ENCODE results near the gene OR13A1.

The OR13A1 gene

DNA sequence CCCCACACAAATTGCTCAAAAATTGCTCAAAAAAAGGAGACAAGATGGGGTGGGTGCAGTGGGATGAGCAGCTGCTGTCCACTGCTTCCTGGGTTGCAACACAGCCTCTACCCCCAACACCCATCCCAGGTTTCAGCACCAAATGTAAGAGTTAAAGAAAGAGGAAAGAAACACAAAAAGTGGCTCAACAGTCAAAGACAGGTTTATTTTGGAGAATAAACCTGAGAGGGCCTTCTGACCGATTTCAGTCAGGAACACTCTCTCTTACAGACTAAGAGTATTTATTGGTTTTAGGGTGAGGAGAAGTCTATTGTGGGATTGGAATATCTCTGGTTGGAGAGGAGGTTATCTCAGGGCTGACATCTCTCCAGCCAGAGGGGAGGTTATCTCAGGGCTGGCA lies 28.4 kb downstream of the OR13A1 start:
- Histone ChIP-seq H3K4ac (ENCODE audit: low read length) (no peak overlapping the region), H3K4me1 (ENCODE audit: control insufficient read depth in 2 of 2, insufficient read depth in 1 of 2, low read depth in 1 of 2, low read length in 2 of 2) (no peaks in the 10 kb centered on the region), H4K8ac (ENCODE audit: low read depth, low read length) (no peak overlapping the region), H3K23ac (ENCODE audit: low read depth, low read length, poor library complexity) (no peak overlapping the region), H3K36me3 (replicated peaks in 1 of 2; ENCODE audit: control insufficient read depth in 2 of 2, insufficient read depth in 2 of 2, low read length in 2 of 2) (no peaks in the 10 kb centered on the region), H3K18ac (ENCODE audit: low read length) (no peak overlapping the region), H3K9ac (ENCODE audit: low read depth, low read length, poor library complexity) (no peak overlapping the region), H4K91ac (ENCODE audit: low read depth, low read length, poor library complexity) (no peak overlapping the region), H2BK120ac (ENCODE audit: low read depth, low read length) (no peak overlapping the region), H2AK5ac (ENCODE audit: low read depth, low read length) (no peak overlapping the region), H3K27ac (replicated peaks; ENCODE audit: low read length) (no peak overlapping the region), H3K27me3 (ENCODE audit: control insufficient read depth in 3 of 3, insufficient read depth in 3 of 3, low read depth in 1 of 3, low read length in 3 of 3) (no peaks in the 10 kb centered on the region), H2BK15ac (ENCODE audit: low read length) (no peak overlapping the region), H2BK5ac (ENCODE audit: low read length) (no peak overlapping the region), H3K14ac (ENCODE audit: low read length) (no peak overlapping the region), H2BK12ac (ENCODE audit: low read length) (no peak overlapping the region), H3K4me2 (ENCODE audit: insufficient read depth, low read length, poor library complexity, severe bottlenecking) (no peak overlapping the region), H2AFZ (ENCODE audit: low read length) (no peak overlapping the region), H3K79me1 (ENCODE audit: low read depth, low read length) (no peaks in the 10 kb centered on the region), H3K4me3 (ENCODE audit: low read length in 2 of 2) (no peak overlapping the region), H3K9me3 (replicated peaks in 1 of 2; ENCODE audit: control insufficient read depth in 2 of 2, insufficient read depth in 1 of 2, low read depth in 1 of 2, low read length in 2 of 2) (no peaks in the 10 kb centered on the region)
- no CpG with 5 or more reads among the region's 1 CpG for WGBS, 2 donors (ENCODE audit: extremely low coverage in 2 of 2, insufficient read length in 2 of 2, insufficient replicate concordance in 1 of 2)
- DNase-seq (ENCODE audit: low spot score): no peak

DNA sequence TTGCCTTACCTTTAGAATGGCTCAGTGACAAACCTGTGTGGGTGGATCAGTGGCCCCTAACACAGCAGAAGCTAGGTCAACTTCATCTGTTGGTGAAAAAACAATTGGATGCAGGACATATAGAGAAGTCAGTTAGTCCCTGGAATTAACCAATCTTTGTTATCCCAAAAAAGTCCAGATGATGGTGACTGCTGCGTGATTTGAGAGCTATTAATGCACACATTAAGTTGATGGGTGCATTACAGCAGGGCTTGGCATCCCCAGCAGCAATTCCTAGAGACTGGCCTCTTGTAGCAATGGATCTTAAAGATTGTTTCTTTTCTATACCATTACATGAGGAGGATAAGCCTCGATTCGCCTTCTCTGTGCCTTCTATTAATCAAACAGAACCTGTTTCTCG lies 33.3 kb downstream of the OR13A1 start:
- Histone ChIP-seq H2BK12ac (ENCODE audit: low read length) (no peak overlapping the region), H4K8ac (ENCODE audit: low read depth, low read length) (no peak overlapping the region), H3K79me1 (ENCODE audit: low read depth, low read length) (no peaks in the 10 kb centered on the region), H2AFZ (ENCODE audit: low read length) (no peak overlapping the region), H2BK120ac (ENCODE audit: low read depth, low read length) (no peak overlapping the region), H2BK15ac (ENCODE audit: low read length) (no peak overlapping the region), H3K27ac (replicated peaks; ENCODE audit: low read length) (no peak overlapping the region), H3K4me3 (ENCODE audit: low read length in 2 of 2) (no peak overlapping the region), H3K27me3 (ENCODE audit: control insufficient read depth in 3 of 3, insufficient read depth in 3 of 3, low read depth in 1 of 3, low read length in 3 of 3) (no peaks in the 10 kb centered on the region), H3K18ac (ENCODE audit: low read length) (no peak overlapping the region), H3K9ac (ENCODE audit: low read depth, low read length, poor library complexity) (no peak overlapping the region), H3K9me3 (replicated peaks in 1 of 2; ENCODE audit: control insufficient read depth in 2 of 2, insufficient read depth in 1 of 2, low read depth in 1 of 2, low read length in 2 of 2) (no peaks in the 10 kb centered on the region), H3K14ac (ENCODE audit: low read length) (no peak overlapping the region), H3K4me2 (ENCODE audit: insufficient read depth, low read length, poor library complexity, severe bottlenecking) (no peak overlapping the region), H3K4me1 (ENCODE audit: control insufficient read depth in 2 of 2, insufficient read depth in 1 of 2, low read depth in 1 of 2, low read length in 2 of 2) (peaks cover 10 to 17% of the 10 kb centered on the region in 2 donors), H3K4ac (ENCODE audit: low read length) (no peak overlapping the region), H2BK5ac (ENCODE audit: low read length) (no peak overlapping the region), H3K23ac (ENCODE audit: low read depth, low read length, poor library complexity) (no peak overlapping the region), H3K36me3 (replicated peaks in 1 of 2; ENCODE audit: control insufficient read depth in 2 of 2, insufficient read depth in 2 of 2, low read length in 2 of 2) (no peaks in the 10 kb centered on the region), H4K91ac (ENCODE audit: low read depth, low read length, poor library complexity) (no peak overlapping the region), H2AK5ac (ENCODE audit: low read depth, low read length) (no peak overlapping the region)
- DNase-seq (ENCODE audit: low spot score): no peak
- no CpG with 5 or more reads among the region's 4 CpGs for WGBS, 2 donors (ENCODE audit: extremely low coverage in 2 of 2, insufficient read length in 2 of 2, insufficient replicate concordance in 1 of 2)

DNA sequence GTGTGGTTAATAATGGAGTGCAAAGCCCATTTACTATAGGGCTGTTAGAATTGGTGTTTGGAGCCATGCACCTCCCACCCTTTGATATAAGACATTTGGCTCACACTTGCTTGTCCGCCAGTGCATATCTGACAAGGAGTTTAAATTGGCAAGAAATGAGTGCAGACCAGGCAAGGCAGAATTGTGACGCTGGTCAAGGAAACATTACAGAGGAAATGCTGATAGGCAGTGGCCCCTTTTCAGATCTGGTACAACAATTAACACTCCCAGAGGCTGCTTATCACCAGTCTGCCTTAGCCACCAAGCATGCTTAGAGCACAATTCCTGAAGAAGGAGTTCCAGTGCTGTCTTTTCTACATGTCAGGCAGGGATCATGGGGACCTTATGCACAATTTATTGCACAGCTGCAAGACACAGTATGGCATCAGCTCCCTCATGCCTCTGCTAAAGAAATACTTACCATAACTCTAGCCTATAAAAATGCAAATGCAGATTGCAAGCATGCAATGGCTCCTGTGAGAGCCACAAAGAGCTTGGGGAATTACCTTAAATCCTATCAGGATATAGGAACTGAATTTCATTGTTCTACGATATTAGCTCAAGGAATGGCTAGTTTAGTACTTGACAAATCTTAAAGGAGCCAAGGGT lies 35.2 kb downstream of the OR13A1 start:
- Histone ChIP-seq H3K4me1 (ENCODE audit: control insufficient read depth in 2 of 2, insufficient read depth in 1 of 2, low read depth in 1 of 2, low read length in 2 of 2) (peaks cover 10 to 17% of the 10 kb centered on the region in 2 donors), H2BK15ac (ENCODE audit: low read length) (no peak overlapping the region), H3K4me2 (ENCODE audit: insufficient read depth, low read length, poor library complexity, severe bottlenecking) (no peak overlapping the region), H2AK5ac (ENCODE audit: low read depth, low read length) (no peak overlapping the region), H3K23ac (ENCODE audit: low read depth, low read length, poor library complexity) (no peak overlapping the region), H3K4ac (ENCODE audit: low read length) (no peak overlapping the region), H4K8ac (ENCODE audit: low read depth, low read length) (no peak overlapping the region), H3K27me3 (ENCODE audit: control insufficient read depth in 3 of 3, insufficient read depth in 3 of 3, low read depth in 1 of 3, low read length in 3 of 3) (no peaks in the 10 kb centered on the region), H2BK12ac (ENCODE audit: low read length) (no peak overlapping the region), H3K18ac (ENCODE audit: low read length) (peak overlapping the region; percentile 3), H2AFZ (ENCODE audit: low read length) (peak overlapping the region; percentile 36), H3K79me1 (ENCODE audit: low read depth, low read length) (no peaks in the 10 kb centered on the region), H3K9ac (ENCODE audit: low read depth, low read length, poor library complexity) (no peak overlapping the region), H2BK120ac (ENCODE audit: low read depth, low read length) (no peak overlapping the region), H3K14ac (ENCODE audit: low read length) (no peak overlapping the region), H3K9me3 (replicated peaks in 1 of 2; ENCODE audit: control insufficient read depth in 2 of 2, insufficient read depth in 1 of 2, low read depth in 1 of 2, low read length in 2 of 2) (no peaks in the 10 kb centered on the region), H3K27ac (replicated peaks; ENCODE audit: low read length) (no peak overlapping the region), H3K4me3 (ENCODE audit: low read length in 2 of 2) (no peak overlapping the region), H4K91ac (ENCODE audit: low read depth, low read length, poor library complexity) (no peak overlapping the region), H3K36me3 (replicated peaks in 1 of 2; ENCODE audit: control insufficient read depth in 2 of 2, insufficient read depth in 2 of 2, low read length in 2 of 2) (no peaks in the 10 kb centered on the region), H2BK5ac (ENCODE audit: low read length) (no peak overlapping the region)
- no CpG with 5 or more reads among the region's 3 CpGs for WGBS, 2 donors (ENCODE audit: extremely low coverage in 2 of 2, insufficient read length in 2 of 2, insufficient replicate concordance in 1 of 2)
- DNase-seq (ENCODE audit: low spot score): no peak

DNA sequence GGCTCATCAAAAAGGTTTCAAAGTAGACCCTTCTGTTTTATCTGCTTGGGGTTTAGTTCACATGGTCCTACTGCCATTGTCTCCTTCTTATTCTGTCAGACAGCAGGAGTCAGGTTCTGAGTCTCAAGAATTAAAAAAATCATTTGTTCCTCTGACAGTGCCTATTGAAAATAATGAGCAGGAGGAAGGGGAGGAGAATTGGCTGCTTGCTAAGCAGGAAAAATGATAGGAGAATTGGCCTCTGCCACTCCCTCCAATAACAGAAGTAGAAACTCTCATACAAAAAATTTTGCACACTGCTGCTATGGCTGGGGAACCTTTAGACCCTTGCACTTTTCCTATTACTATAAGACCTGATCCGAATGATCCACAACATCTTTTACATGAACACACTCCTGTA lies 35.7 kb downstream of the OR13A1 start:
- DNase-seq (ENCODE audit: low spot score): no peak
- H3K18ac ChIP-seq (ENCODE audit: low read length): no peak overlapping the region
- WGBS, 2 donors (ENCODE audit: extremely low coverage in 2 of 2, insufficient read length in 2 of 2, insufficient replicate concordance in 1 of 2): no CpG with 5 or more reads among the region's 1 CpG

More for the DNA sequence above, 35.7 kb downstream of the OR13A1 start:
- no peak overlapping the region for H3K4me3 ChIP-seq (ENCODE audit: low read length in 2 of 2)
- H2BK5ac ChIP-seq (ENCODE audit: low read length): no peak overlapping the region
- no peaks in the 10 kb centered on the region for H3K27me3 ChIP-seq (ENCODE audit: control insufficient read depth in 3 of 3, insufficient read depth in 3 of 3, low read depth in 1 of 3, low read length in 3 of 3)
- no peak overlapping the region for H3K4me2 ChIP-seq (ENCODE audit: insufficient read depth, low read length, poor library complexity, severe bottlenecking)
- no peak overlapping the region for H2BK15ac ChIP-seq (ENCODE audit: low read length)
- peak overlapping the region; percentile 85 for H2AFZ ChIP-seq (ENCODE audit: low read length)
- no peaks in the 10 kb centered on the region for H3K9me3 ChIP-seq (replicated peaks in 1 of 2; ENCODE audit: control insufficient read depth in 2 of 2, insufficient read depth in 1 of 2, low read depth in 1 of 2, low read length in 2 of 2)
- H2BK12ac ChIP-seq (ENCODE audit: low read length): no peak overlapping the region
- H3K79me1 ChIP-seq (ENCODE audit: low read depth, low read length): no peaks in the 10 kb centered on the region
- no peak overlapping the region for H4K91ac ChIP-seq (ENCODE audit: low read depth, low read length, poor library complexity)
- no peaks in the 10 kb centered on the region for H3K36me3 ChIP-seq (replicated peaks in 1 of 2; ENCODE audit: control insufficient read depth in 2 of 2, insufficient read depth in 2 of 2, low read length in 2 of 2)
- no peak overlapping the region for H2BK120ac ChIP-seq (ENCODE audit: low read depth, low read length)
- no peak overlapping the region for H3K4ac ChIP-seq (ENCODE audit: low read length)
- H3K4me1 ChIP-seq (ENCODE audit: control insufficient read depth in 2 of 2, insufficient read depth in 1 of 2, low read depth in 1 of 2, low read length in 2 of 2): peaks cover 10 to 17% of the 10 kb centered on the region in 2 donors
- no peak overlapping the region for H3K27ac ChIP-seq (replicated peaks; ENCODE audit: low read length)
- no peak overlapping the region for H3K23ac ChIP-seq (ENCODE audit: low read depth, low read length, poor library complexity)
- no peak overlapping the region for H3K14ac ChIP-seq (ENCODE audit: low read length)
- H3K9ac ChIP-seq (ENCODE audit: low read depth, low read length, poor library complexity): no peak overlapping the region
- no peak overlapping the region for H2AK5ac ChIP-seq (ENCODE audit: low read depth, low read length)
- H4K8ac ChIP-seq (ENCODE audit: low read depth, low read length): no peak overlapping the region
